PC-3 (cell line): ENCODE results near the gene DRGX. TPM values are rescaled to one million over a fixed set of nuclear protein-coding genes. Genes with fewer than 3 reads are reported as not detected.

Experiments used
- ATAC-seq: fragments of 200-7000 bp; cut with Tn5 transposase; 2 replicates; pipeline ENCODE4 v1.9.1; 2020; ENCODE audit warnings: mild to moderate bottlenecking, moderate library complexity
- BruUV-seq: library from RNA; stranded (reverse); fragments of 400-500 nt; replicated peaks from 2 replicates; lab custom pipeline; 2021; lab: Mats Ljungman, UMichigan
- CTCF ChIA-PET: fragments of 300-600 bp; sonication (Branson Sonifier 250); formaldehyde crosslinking; loops from one replicate; lab custom pipeline; 2022; ENCODE audit warnings: antibody characterized with exemption; lab: Charles Lee
- POLR2A ChIA-PET: fragments of 300-600 bp; sonication (Branson Sonifier 250); formaldehyde crosslinking; loops from one replicate; lab custom pipeline; 2022; ENCODE audit warnings: antibody characterized with exemption; ENCODE audit not compliant: unreplicated experiment; lab: Charles Lee
- DNase-seq: peaks from one replicate; pipeline ENCODE4 v3.0.0-alpha.2; 2015
- H2AFZ ChIP-seq: fragments of 300-600 bp; sonication (generic); 2 replicates; pipeline ENCODE4 v1.6.0; 2016; ENCODE audit warnings: antibody characterized with exemption, low read length
- H3F3A ChIP-seq: fragments of 300-600 bp; sonication (generic); one replicate; pipeline ENCODE4 v1.6.0; 2017; ENCODE audit warnings: antibody characterized with exemption, low read length, control low read depth, mild to moderate bottlenecking; ENCODE audit not compliant: unreplicated experiment
- H3K27ac ChIP-seq: fragments of 300-600 bp; sonication (generic); 2 replicates; pipeline ENCODE4 v1.5.1; 2016; ENCODE audit warnings: mild to moderate bottlenecking, low read length
- H3K27me3 ChIP-seq: fragments of 300-600 bp; sonication (generic); 2 replicates; pipeline ENCODE4 v1.6.1; 2016; ENCODE audit warnings: low read length, mixed read lengths
- H3K36me3 ChIP-seq: fragments of 300-600 bp; sonication (generic); 2 replicates; pipeline ENCODE4 v1.6.1; 2016; ENCODE audit warnings: low read depth, mixed run types, low read length, mixed read lengths
- H3K4me1 ChIP-seq: fragments of 300-600 bp; sonication (generic); 2 replicates; pipeline ENCODE4 v1.5.1; 2016; ENCODE audit warnings: low read length; ENCODE audit not compliant: insufficient read depth
- H3K4me2 ChIP-seq: fragments of 300-600 bp; sonication (generic); 2 replicates; pipeline ENCODE4 v1.6.0; 2016; ENCODE audit warnings: low read length
- H3K4me3 ChIP-seq: fragments of 300-600 bp; sonication (generic); 2 replicates; pipeline ENCODE4 v1.5.1; 2016; ENCODE audit warnings: mild to moderate bottlenecking, low read length, mixed read lengths
- H3K79me2 ChIP-seq: fragments of 300-600 bp; sonication (generic); 2 replicates; pipeline ENCODE4 v1.6.1; 2017; ENCODE audit warnings: low read length, mixed read lengths
- H3K9ac ChIP-seq: fragments of 300-600 bp; sonication (generic); 2 replicates; pipeline ENCODE4 v1.6.0; 2016; ENCODE audit warnings: mild to moderate bottlenecking, low read length
- H3K9me2 ChIP-seq: fragments of 300-600 bp; sonication (generic); replicated peaks from 2 replicates; pipeline ENCODE4 v1.6.1; 2016; ENCODE audit warnings: mixed run types, low read length, mixed read lengths
- H3K9me3 ChIP-seq: fragments of 300-600 bp; sonication (generic); 2 replicates; pipeline ENCODE4 v1.6.1; 2016; ENCODE audit warnings: low read length, mixed read lengths
- H4K20me1 ChIP-seq: fragments of 300-600 bp; sonication (generic); 2 replicates; pipeline ENCODE4 v1.6.1; 2016; ENCODE audit warnings: low read length, mixed read lengths
- CTCF ChIP-seq: fragments of 300-600 bp; sonication (generic); conservative IDR thresholded peaks from 2 replicates; pipeline ENCODE4 v1.5.1; 2017; ENCODE audit warnings: antibody characterized with exemption, low read depth, mild to moderate bottlenecking, low read length
- EZH2 ChIP-seq: fragments of 300-600 bp; sonication (generic); IDR thresholded peaks from one replicate; pipeline ENCODE4 v1.6.1; 2017; ENCODE audit warnings: antibody characterized with exemption, mild to moderate bottlenecking, low read length; ENCODE audit not compliant: unreplicated experiment
- EZH2phosphoT487 ChIP-seq: fragments of 300-600 bp; sonication (generic); IDR thresholded peaks from 2 replicates; pipeline ENCODE4 v1.6.1; 2018; ENCODE audit warnings: mild to moderate bottlenecking, antibody characterized with exemption, low read length, borderline replicate concordance
- intact Hi-C: fragments of 100-400 bp; cut with micrococcal nuclease; formaldehyde crosslinking; loops from 2 replicates; pipeline ENCODE4 v1.9.0; 2023
- total RNA-seq: library from RNA; depleted of rRNA; stranded (reverse); fragments of >200 nt; gene quantifications from 2 replicates; pipeline ENCODE4 v1.2.3, GENCODE V29; 2014

The DRGX gene
- total RNA-seq, 1 experiment from 2014 or later, result 0.33 TPM

- Histone ChIP-seq H3F3A (no peaks in the 10 kb centered on the region), H2AFZ (no peak overlapping the region), H3K27ac (no peak overlapping the region), H3K9me2 (no peaks in the 10 kb centered on the region), H3K36me3 (no peaks in the 10 kb centered on the region), H3K9me3 (no peaks in the 10 kb centered on the region), H3K9ac (no peak overlapping the region), H3K4me2 (no peak overlapping the region), H3K27me3 (peaks cover 81% of the 10 kb centered on the region), H3K4me3 (no peak overlapping the region), H4K20me1 (no peaks in the 10 kb centered on the region), H3K4me1 (no peaks in the 10 kb centered on the region), H3K79me2 (no peaks in the 10 kb centered on the region)
- BruUV-seq, result no TSS peak
- ATAC-seq (no peak), DNase-seq (no peak)
- CTCF ChIA-PET, result interaction anchor here (0.6 to 0.7 kb wide), 2 partner anchors 84 to 242 kb away, joined by 3 read pairs; no protein-coding TSS in a partner anchor
- intact Hi-C loops, result loop anchor here (10.0 kb wide), 1 partner anchor 959 kb away; no protein-coding TSS in a partner anchor
- POLR2A ChIA-PET, result no interaction called here
- TF ChIP-seq CTCF (no peak), EZH2phosphoT487 (no peak), EZH2 (no peak)
These were observed 72.6 kb downstream of the DRGX start for GRCh38 chr10:49323171-49323895.

- CTCF ChIA-PET, result interaction anchor here (0.6 kb wide), 2 partner anchors 243 to 667 kb away, joined by 3 to 5 read pairs; no protein-coding TSS in a partner anchor
- BruUV-seq, result no TSS peak
These were observed 73.3 kb downstream of the DRGX start for GRCh38 chr10:49322371-49323170.

GRCh38 chr10:49321021-49321420 is 74.9 kb downstream of the DRGX start:
- H2AFZ ChIP-seq, result no peak overlapping the region
- TF ChIP-seq EZH2, result no peak
- TF ChIP-seq CTCF, result no peak
- TF ChIP-seq EZH2phosphoT487, result no peak
- H3K4me1 ChIP-seq, result no peaks in the 10 kb centered on the region
- no peaks in the 10 kb centered on the region for H3K79me2 ChIP-seq
- H3K27me3 ChIP-seq, result peaks cover 80% of the 10 kb centered on the region
- H3K27ac ChIP-seq, result no peak overlapping the region
- CTCF ChIA-PET, result no interaction called here
- POLR2A ChIA-PET, result no interaction called here
- no peaks in the 10 kb centered on the region for H3K9me2 ChIP-seq
- H4K20me1 ChIP-seq, result no peaks in the 10 kb centered on the region
- no peak overlapping the region for H3K4me3 ChIP-seq
- no peak overlapping the region for H3K4me2 ChIP-seq
- BruUV-seq, result no TSS peak
- DNase-seq (no peak), ATAC-seq (no peak)
- no peaks in the 10 kb centered on the region for H3F3A ChIP-seq
- no peaks in the 10 kb centered on the region for H3K36me3 ChIP-seq
- no peak overlapping the region for H3K9ac ChIP-seq
- intact Hi-C loops, result loop anchor here (10.0 kb wide), 1 partner anchor 956 kb away; no protein-coding TSS in a partner anchor
- no peaks in the 10 kb centered on the region for H3K9me3 ChIP-seq

More at GRCh38 chr10:49322371-49323170, 73.3 kb downstream of the DRGX start:
- Histone ChIP-seq H3K4me2 (no peak overlapping the region), H3F3A (no peaks in the 10 kb centered on the region), H3K27me3 (peaks cover 79% of the 10 kb centered on the region), H3K4me1 (no peaks in the 10 kb centered on the region), H4K20me1 (no peaks in the 10 kb centered on the region), H3K79me2 (no peaks in the 10 kb centered on the region), H3K36me3 (no peaks in the 10 kb centered on the region), H3K27ac (no peak overlapping the region), H3K9ac (no peak overlapping the region), H2AFZ (no peak overlapping the region), H3K4me3 (no peak overlapping the region), H3K9me2 (no peaks in the 10 kb centered on the region), H3K9me3 (no peaks in the 10 kb centered on the region)
- TF ChIP-seq EZH2phosphoT487, result no peak
- TF ChIP-seq EZH2, result no peak
- POLR2A ChIA-PET, result no interaction called here
- ATAC-seq (no peak), DNase-seq (no peak)
- intact Hi-C loops, result loop anchor here (10.0 kb wide), 1 partner anchor 958 kb away; no protein-coding TSS in a partner anchor
